GM21515 (cell line): ENCODE measurements around the gene COL19A1.

ENCODE experiments used
- ATAC-seq: cut with Tn5 transposase; IDR thresholded peaks from one replicate; pipeline ENCODE4 v1.9.1; 2021; ENCODE audit not compliant: unreplicated experiment

The COL19A1 gene

DNA sequence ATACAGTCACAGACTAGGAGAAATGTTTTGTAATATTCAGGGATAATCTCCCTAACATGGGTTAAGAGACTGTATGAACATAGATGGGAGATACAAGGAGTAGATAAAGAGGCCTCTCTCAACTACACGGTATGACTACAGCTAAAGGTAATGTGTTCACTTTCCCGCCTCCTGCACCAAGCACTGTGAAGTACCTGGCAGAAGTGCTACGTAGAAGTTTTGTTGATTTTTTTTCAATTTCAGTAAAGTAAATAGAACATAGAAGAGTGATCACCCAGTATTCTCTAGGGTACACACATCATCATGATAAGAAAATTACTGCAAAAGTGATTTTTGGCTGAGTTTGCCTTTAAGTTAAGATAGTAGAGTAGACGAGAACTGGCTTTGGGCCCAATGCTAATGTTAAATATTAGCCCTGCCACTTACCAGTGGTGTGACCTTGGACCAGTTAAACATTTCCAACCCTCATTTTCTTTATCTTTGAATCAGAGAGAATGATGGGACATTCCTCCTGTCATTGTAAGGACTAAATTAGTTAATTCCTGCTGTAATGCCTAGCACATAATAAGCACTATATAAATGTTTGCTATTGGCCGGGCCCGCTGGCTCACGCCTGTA is 253.0 kb downstream of the COL19A1 start:
- no peak for ATAC-seq

GRCh38 chr6:70124443-70124842 is 258.1 kb downstream of the COL19A1 start:
- no peak for ATAC-seq

DNA sequence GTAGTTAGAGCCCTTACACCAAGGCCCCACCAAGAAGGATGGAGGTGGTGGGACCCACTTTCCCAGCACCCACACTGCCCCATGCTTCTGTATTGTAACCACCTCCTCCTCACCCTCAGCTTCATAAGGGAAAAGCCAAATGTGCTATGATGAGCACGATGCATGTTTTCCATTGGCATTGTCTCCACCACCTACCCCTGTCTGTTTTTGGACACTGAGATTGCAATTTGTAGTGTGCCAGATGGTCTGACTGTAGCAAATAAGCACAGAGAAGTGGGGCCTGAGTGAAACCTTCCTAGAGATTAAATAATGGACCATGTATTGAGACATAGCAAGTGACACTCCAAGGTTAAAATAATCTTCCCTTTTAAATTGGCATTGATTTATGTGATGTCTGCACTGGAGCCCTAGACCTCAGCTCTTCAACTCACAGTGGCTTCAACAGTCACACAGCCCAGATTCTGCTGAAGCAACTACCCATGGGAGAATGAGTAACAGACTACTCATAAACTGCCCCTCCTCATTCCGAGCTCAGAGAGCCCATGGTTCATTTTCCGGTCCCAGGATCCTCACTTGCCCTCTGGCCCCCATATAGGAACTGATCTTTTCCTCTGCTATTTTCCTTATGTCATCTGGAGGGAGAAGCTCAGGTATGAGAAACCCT is 258.7 kb downstream of the COL19A1 start:
- no peak for ATAC-seq

GRCh38 chr6:70125602-70126001 is 259.2 kb downstream of the COL19A1 start:
- no peak for ATAC-seq

DNA sequence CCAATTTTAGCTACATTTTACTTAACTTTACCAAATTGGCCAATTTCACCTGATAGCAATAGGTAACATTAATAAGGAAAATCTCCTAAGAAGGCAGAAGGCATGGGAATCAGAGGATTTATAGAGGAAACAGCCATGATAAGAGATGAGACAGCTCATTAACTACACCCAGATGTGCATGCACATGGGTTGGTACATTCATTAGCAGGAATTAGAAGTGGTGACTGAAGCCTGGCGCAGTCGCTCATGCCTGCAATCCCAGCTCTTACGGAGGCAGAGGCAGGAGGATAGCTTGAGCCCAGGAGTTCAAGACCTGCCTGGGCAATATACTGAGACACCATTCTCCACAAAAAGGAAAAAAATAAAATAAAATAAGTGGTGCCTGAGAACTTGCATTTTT is 263.0 kb downstream of the COL19A1 start:
- no peak for ATAC-seq

GRCh38 chr6:70130865-70131264 is 264.5 kb downstream of the COL19A1 start:
- peak; percentile 12 for ATAC-seq

GRCh38 chr6:70131528-70131927 is 265.2 kb downstream of the COL19A1 start:
- ATAC-seq: peak; percentile 97

GRCh38 chr6:70133246-70133645 is 266.9 kb downstream of the COL19A1 start:
- no peak for ATAC-seq

DNA sequence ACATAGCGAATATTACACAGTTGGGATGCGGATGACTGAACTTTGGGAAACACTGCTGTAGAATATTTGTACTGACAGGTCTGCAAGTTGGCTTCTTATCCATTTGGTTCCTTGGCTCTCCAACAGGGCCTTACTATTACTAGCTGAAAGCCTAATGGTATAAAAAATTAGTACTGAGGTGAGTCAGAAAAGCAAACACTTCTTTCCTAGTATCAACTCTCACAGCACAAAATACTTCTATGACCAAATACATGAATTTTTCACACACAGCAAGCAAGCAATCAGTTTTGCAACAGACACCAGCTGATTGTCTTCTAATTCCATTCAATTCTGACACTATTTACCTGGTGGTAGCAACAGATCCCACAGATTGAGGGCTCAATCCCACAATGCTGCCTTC is 268.2 kb downstream of the COL19A1 start:
- no peak for ATAC-seq

DNA sequence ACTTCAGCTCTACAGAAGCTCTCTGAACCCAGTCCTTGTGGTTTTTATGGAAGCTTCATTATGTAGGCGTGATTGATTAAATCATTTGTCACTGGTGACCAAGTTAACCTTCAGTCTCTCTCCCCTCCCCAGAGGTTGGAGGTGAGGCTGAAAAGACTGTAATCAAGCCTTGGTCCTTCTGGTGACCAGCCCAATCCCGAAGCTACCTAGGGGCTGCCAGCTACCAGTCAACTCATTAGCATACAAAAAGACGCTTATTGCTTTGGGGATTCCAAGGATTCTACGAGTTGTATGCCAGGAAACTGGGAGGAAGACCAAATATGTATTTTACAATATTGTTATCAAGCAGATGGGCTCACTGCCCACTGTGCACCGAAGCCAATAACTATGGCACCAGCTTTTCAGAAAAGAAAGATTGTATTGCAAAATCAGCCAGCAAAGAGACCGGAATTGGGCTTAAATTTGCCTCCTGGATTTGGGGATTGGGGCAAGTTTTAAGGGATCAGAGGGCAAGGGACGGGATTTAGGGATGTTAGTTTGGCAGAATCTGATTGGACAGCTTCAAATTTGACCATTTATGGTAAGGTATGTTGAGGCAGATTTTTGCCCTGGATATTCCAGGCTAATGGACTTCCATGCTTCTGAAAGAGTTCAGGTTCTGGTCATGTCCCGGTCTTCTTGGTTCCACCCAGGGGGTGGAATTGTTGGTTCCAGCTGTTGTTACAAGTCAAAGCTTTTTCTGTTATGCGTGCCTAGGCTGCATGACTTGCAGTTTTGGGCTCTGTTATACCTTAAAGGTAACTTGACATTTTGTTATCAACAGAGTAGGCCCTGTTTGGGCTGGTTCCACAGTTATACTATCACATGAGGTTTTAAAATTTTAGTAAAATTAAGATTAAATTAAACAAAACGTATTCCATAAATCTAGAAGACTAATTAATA is 269.1 kb downstream of the COL19A1 start:
- ATAC-seq: no peak

DNA sequence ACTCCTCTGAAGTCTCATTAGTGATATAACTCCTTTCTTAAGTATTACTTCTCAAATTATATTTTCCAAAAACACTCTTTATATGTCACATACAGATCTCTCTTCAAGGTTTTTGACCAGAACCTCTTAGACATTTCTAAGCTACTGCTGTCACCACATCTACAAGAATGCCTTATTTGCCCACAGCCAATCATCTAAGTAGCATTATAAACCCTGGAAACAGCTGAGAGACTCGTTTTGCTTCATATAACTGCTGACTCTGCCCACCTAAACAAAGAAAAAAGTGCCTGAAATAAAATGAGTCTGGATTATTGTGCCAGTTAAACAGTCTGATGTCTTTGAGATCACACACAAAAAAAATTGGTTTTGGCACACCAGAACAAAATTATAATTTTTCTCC is 270.6 kb downstream of the COL19A1 start:
- ATAC-seq: no peak

DNA sequence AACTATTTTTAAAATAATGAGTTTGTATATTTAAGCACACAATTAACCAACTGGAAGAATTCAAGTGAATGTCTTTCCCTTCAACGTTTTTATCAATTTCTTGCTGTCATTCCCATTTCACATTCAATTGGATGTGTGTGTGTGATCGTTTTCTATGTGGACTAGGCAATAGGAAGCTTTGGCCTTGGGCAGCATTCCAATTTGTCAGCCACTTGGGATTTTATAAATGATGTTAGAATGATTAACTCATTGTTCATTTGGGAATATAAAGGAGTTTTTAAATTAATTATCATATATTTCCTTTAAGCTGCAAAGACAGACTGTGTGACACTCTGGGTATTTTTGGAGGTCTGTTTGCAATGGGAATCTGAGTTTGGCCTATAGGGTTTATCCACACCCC is 274.1 kb downstream of the COL19A1 start:
- no peak for ATAC-seq

DNA sequence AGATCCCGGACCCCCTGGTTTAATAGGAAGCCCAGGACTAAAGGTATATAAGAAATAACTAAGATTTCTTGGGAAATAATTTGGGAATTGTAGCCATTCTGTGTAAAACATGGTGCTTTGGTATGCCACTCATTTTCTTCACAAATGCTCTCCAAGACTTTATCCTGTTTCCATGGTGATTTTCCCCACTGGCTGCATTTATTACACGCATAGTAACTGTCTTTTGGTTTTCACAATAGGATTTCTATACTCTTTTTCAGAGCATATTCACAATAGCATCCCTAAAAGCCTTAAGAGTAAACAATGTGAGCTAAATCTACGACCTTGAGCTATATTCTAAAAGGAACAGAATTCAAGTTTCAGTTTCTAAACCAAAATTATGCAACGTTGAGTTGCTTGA is 275.7 kb downstream of the COL19A1 start:
- ATAC-seq: no peak

DNA sequence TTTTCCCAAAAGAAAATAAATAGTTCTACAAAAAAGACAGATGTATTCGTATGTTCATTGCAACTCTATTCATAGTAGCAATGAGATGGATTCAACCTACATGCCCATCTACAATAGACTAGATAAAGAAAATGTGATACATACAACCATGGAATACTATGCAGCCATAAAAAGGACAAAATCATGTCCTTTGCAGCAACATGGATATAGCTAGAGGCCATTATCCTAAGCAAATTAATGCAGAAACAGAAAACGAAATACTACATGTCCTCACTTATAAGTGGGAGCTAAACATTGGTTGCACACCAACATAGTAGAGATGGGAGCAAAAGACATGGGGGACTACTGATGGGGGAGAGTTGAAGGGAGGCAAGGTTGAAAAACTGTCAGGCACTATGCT is 278.8 kb downstream of the COL19A1 start:
- ATAC-seq: no peak

GRCh38 chr6:70149209-70149788 is 282.9 kb downstream of the COL19A1 start:
- no peak for ATAC-seq

GRCh38 chr6:70150521-70150920 is 284.2 kb downstream of the COL19A1 start:
- ATAC-seq: no peak

- ATAC-seq: no peak
These were observed 285.3 kb downstream of the COL19A1 start for GRCh38 chr6:70151616-70152015.

DNA sequence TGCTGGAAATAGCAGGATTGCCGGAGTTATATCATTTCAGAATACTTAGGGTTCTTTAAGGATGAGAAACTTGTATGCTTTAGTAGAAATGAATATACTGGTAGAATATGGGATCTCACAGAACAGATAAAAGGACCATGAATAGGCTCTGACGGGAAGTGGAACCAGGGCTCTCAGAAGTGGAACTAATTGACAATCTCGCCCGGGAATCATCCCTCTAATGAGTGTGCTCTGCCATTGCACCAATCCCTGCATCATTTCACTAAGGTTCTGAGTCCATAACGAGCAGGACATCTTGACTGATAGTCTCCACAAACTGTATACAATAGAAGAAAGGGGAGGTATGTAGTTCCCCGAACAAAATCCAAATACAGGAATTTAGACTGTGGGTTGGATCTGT is 286.4 kb downstream of the COL19A1 start:
- no peak for ATAC-seq

GRCh38 chr6:70157086-70157485 is 290.7 kb downstream of the COL19A1 start:
- no peak for ATAC-seq

GRCh38 chr6:70160276-70160675 is 293.9 kb downstream of the COL19A1 start:
- no peak for ATAC-seq

DNA sequence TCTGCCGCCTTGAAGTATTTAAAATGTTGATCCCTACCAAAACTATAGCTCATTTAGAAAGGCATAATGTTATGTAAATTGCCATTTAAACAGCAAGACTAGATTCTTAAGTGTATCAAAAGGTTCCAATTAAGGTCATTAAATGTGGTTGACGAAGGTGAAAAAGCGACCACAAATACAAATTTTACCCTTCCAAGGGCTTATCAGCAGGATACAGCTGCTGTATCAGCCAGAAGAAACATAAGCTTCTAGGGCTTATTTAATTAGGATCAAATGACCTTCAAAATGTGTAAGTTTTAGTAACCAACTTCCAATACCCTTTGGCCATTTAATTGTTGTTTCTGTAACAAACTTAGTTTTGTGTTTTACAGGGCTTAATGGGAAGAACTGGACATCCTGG is 296.6 kb downstream of the COL19A1 start:
- no peak for ATAC-seq

GRCh38 chr6:70163795-70164194 is 297.4 kb downstream of the COL19A1 start:
- no peak for ATAC-seq
